ENCODE data around the gene ALDH1A1. TPM values are rescaled to one million over a fixed set of nuclear protein-coding genes. Genes with fewer than 3 reads are reported as not detected.

The ALDH1A1 gene
- total and polyA plus RNA-seq, 2 of the 8 experiments (the other 6 are each of a cell fraction or from before 2014, with no cell fraction given): 0.50 to 0.82 TPM

GRCh38 chr9:72921888-72922654 lies 30.8 kb downstream of the ALDH1A1 start:
- no peak overlapping the region for H4K91ac ChIP-seq (replicated peaks; ENCODE audit: insufficient read length, low read length)
- no peak overlapping the region for H3K4ac ChIP-seq (replicated peaks; ENCODE audit: insufficient read length, low read depth, low read length)
- H2BK120ac ChIP-seq (replicated peaks; ENCODE audit: low read depth, low read length): no peak overlapping the region
- H3K23me2 ChIP-seq (ENCODE audit: low read depth, low read length): no peaks in the 10 kb centered on the region
- H3K9ac ChIP-seq (replicated peaks in 1 of 4; ENCODE audit: extremely low read depth in 1 of 4, low read depth in 3 of 4, low read length in 3 of 4): no peak overlapping the region
- H2BK20ac ChIP-seq (ENCODE audit: low read length): no peak overlapping the region
- H3K4me2 ChIP-seq (ENCODE audit: insufficient read depth in 1 of 2, low read depth in 2 of 2, low read length in 2 of 2): no peak overlapping the region
- H2BK15ac ChIP-seq (ENCODE audit: low read length): no peak overlapping the region
- H4K5ac ChIP-seq (ENCODE audit: insufficient read length, low read depth, low read length): no peak overlapping the region
- H3K18ac ChIP-seq (ENCODE audit: extremely low read depth, low read length): no peak overlapping the region
- H3K36me3 ChIP-seq (ENCODE audit: control insufficient read depth in 2 of 4, insufficient read depth in 4 of 4, low read length in 3 of 4): no peaks in the 10 kb centered on the region
- H3K14ac ChIP-seq (ENCODE audit: insufficient read length): no peak overlapping the region
- DNase-seq (ENCODE audit: low read depth in 1 of 2, low spot score in 2 of 2) (no peak), FAIRE-seq (no peak)
- no peaks in the 10 kb centered on the region for H3K27me3 ChIP-seq (replicated peaks in 1 of 4; ENCODE audit: control insufficient read depth in 3 of 4, extremely low read depth in 1 of 4, insufficient read depth in 3 of 4, low read length in 3 of 4)
- no peak overlapping the region for H4K8ac ChIP-seq (ENCODE audit: extremely low read depth, insufficient read depth, low read length)
- WGBS, 2 experiments (ENCODE audit: extremely low coverage in 1 of 2, insufficient coverage in 1 of 2, insufficient read length in 1 of 2, insufficient replicate concordance in 2 of 2, low coverage in 1 of 2, low lambda C conversion rate in 2 of 2, missing lambda C conversion rate in 1 of 2): 83% methylated on average over 5 of the region's 5 CpGs; no CpG with 5 or more reads in 1 of the 2 experiments
- H4K20me1 ChIP-seq (replicated peaks in 1 of 2; ENCODE audit: control insufficient read depth in 1 of 2, insufficient read depth in 2 of 2, low read length in 2 of 2): no peaks in the 10 kb centered on the region
- H3K79me1 ChIP-seq (ENCODE audit: low read depth, low read length): no peaks in the 10 kb centered on the region
- H3K27ac ChIP-seq (ENCODE audit: low read depth, low read length): no peak overlapping the region
- no peak overlapping the region for H3K56ac ChIP-seq (replicated peaks; ENCODE audit: insufficient read length, low read depth, low read length)
- no peaks in the 10 kb centered on the region for H3K79me2 ChIP-seq (ENCODE audit: control insufficient read depth in 1 of 2, insufficient read depth in 2 of 2, low read length in 2 of 2)
- POLR2A ChIA-PET (ENCODE audit: partially characterized antibody): no interaction called here
- no peaks in the 10 kb centered on the region; a peak in 1 of 7 replicates for H3K4me1 ChIP-seq (replicated peaks in 1 of 4; ENCODE audit: control insufficient read depth in 3 of 4, insufficient read depth in 4 of 4, low read length in 3 of 4)
- H3K9me3 ChIP-seq (ENCODE audit: insufficient read depth in 2 of 2, low read depth in 1 of 2, low read length in 1 of 2): no peaks in the 10 kb centered on the region
- no peak overlapping the region for H2AFZ ChIP-seq (ENCODE audit: low read length)
- H2AK5ac ChIP-seq (ENCODE audit: low read depth, low read length): no peak overlapping the region
- H2BK5ac ChIP-seq (ENCODE audit: low read depth, low read length): no peak overlapping the region
- H3K23ac ChIP-seq (ENCODE audit: insufficient read length): no peak overlapping the region
- H3K4me3 ChIP-seq (ENCODE audit: extremely low read depth in 1 of 4, insufficient read depth in 2 of 4, low read depth in 3 of 4, low read length in 4 of 4): no peak overlapping the region
- no peak overlapping the region for H2BK12ac ChIP-seq (ENCODE audit: low read depth, low read length)
- CTCF ChIA-PET (ENCODE audit: partially characterized antibody): interaction anchor here (1.0 to 1.3 kb wide), 2 partner anchors 11 to 37 kb away, joined by 3 to 5 read pairs; no protein-coding TSS in a partner anchor
- TF ChIP-seq, protein P1, sequence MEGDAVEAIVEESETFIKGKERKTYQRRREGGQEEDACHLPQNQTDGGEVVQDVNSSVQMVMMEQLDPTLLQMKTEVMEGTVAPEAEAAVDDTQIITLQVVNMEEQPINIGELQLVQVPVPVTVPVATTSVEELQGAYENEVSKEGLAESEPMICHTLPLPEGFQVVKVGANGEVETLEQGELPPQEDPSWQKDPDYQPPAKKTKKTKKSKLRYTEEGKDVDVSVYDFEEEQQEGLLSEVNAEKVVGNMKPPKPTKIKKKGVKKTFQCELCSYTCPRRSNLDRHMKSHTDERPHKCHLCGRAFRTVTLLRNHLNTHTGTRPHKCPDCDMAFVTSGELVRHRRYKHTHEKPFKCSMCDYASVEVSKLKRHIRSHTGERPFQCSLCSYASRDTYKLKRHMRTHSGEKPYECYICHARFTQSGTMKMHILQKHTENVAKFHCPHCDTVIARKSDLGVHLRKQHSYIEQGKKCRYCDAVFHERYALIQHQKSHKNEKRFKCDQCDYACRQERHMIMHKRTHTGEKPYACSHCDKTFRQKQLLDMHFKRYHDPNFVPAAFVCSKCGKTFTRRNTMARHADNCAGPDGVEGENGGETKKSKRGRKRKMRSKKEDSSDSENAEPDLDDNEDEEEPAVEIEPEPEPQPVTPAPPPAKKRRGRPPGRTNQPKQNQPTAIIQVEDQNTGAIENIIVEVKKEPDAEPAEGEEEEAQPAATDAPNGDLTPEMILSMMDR (IDR thresholded peaks at IDR 0.05; ENCODE audit: control extremely low read depth in 1 of 3, insufficient read depth in 1 of 3, low read depth in 1 of 3, low read length in 3 of 3): no peak
- TF ChIP-seq KDM5A (IDR thresholded peaks at IDR 0.05; ENCODE audit: low read length) (no peak), CBX8 (IDR thresholded peaks at IDR 0.05; ENCODE audit: borderline replicate concordance, low read depth, low read length) (no peak), RAD21 (IDR thresholded peaks at IDR 0.05 in 1 of 2, conservative IDR thresholded peaks at IDR 0.05 in 1 of 2; ENCODE audit: low read depth in 2 of 2, low read length in 2 of 2) (no peak), POU5F1 (IDR thresholded peaks at IDR 0.05; ENCODE audit: low read depth, low read length) (no peak), BCL11A (IDR thresholded peaks at IDR 0.05; ENCODE audit: low read depth in 2 of 2, low read length in 2 of 2) (no peak), JUN (IDR thresholded peaks at IDR 0.05; ENCODE audit: low read depth, low read length) (no peak)

Measured in H1 (cell line).